BJ (cell line): Measurements from ENCODE around the gene ZCCHC7. TPM values are rescaled to one million over a fixed set of nuclear protein-coding genes. Genes with fewer than 3 reads are reported as not detected.

Experiments used
- CTCF ChIA-PET: fragments of 350-600 bp; formaldehyde crosslinking; extraction: SDS; loops from one replicate; lab custom pipeline; 2021; ENCODE audit warnings: antibody characterized with exemption, inconsistent platforms; lab: Yijun Ruan, JAX
- POLR2A ChIA-PET: fragments of 300-600 bp; sonication (Branson Sonifier 250); formaldehyde crosslinking; extraction: SDS; loops from one replicate; lab custom pipeline; 2021; ENCODE audit warnings: antibody characterized with exemption; lab: Charles Lee
- DNase-seq: peaks from one replicate; pipeline ENCODE4 v3.0.0-alpha.2; 2011; ENCODE audit warnings: low read depth
- H3K27me3 ChIP-seq: 2 replicates; pipeline ENCODE4 v1.6.0; 2011; ENCODE audit warnings: low read length; ENCODE audit not compliant: control insufficient read depth, insufficient read depth
- H3K36me3 ChIP-seq: 2 replicates; pipeline ENCODE4 v1.5.1; 2011; ENCODE audit warnings: low read length; ENCODE audit not compliant: control insufficient read depth, insufficient read depth
- H3K4me3 ChIP-seq: 2 replicates; pipeline ENCODE4 v1.5.1; 2011; ENCODE audit warnings: low read depth, mild to moderate bottlenecking, control low read depth, low read length
- CTCF ChIP-seq: IDR thresholded peaks from 2 replicates; pipeline ENCODE4 v1.5.1; 2011; ENCODE audit warnings: low read depth, mild to moderate bottlenecking, control low read depth, inconsistent platforms, low read length, moderate library complexity; ENCODE audit not compliant: insufficient read depth
- polyA plus RNA-seq: library from polyadenylated mRNA; depleted of rRNA; stranded (reverse); fragments of >200 nt; gene quantifications from 2 replicates; pipeline ENCODE4 v1.2.3, GENCODE V29; 2011

The ZCCHC7 gene
- polyA plus RNA-seq, 1 experiment = 23.2 TPM

GRCh38 chr9:37100327-37100726 is 20.0 kb upstream of the ZCCHC7 start:
- H3K27me3 ChIP-seq = no peaks in the 10 kb centered on the region
- CTCF ChIA-PET = interaction anchor here (0.6 kb wide), 1 partner anchor 502 kb away, joined by 3 read pairs; no protein-coding TSS in a partner anchor
- DNase-seq = no peak
- H3K36me3 ChIP-seq = no peaks in the 10 kb centered on the region
- H3K4me3 ChIP-seq = no peak overlapping the region
- POLR2A ChIA-PET = no interaction called here
- TF ChIP-seq CTCF = no peak

- no peaks in the 10 kb centered on the region for H3K36me3 ChIP-seq
- DNase-seq = no peak
- H3K4me3 ChIP-seq = no peak overlapping the region
- ChIA-PET POLR2A (no interaction called here), CTCF (no interaction called here)
- no peaks in the 10 kb centered on the region for H3K27me3 ChIP-seq
- no peak for TF ChIP-seq CTCF
Measured at GRCh38 chr9:37100741-37101140, 19.6 kb upstream of the ZCCHC7 start.

- CTCF ChIA-PET = no interaction called here
- no peak for TF ChIP-seq CTCF
- H3K27me3 ChIP-seq = peaks cover 2% of the 10 kb centered on the region; the same call in 1 of the 2 replicates
- POLR2A ChIA-PET = no interaction called here
- H3K36me3 ChIP-seq = no peaks in the 10 kb centered on the region
- no peak overlapping the region for H3K4me3 ChIP-seq
- no peak for DNase-seq
Measured at GRCh38 chr9:37102486-37102885, 17.9 kb upstream of the ZCCHC7 start.

GRCh38 chr9:37104183-37104889 is 16.0 kb upstream of the ZCCHC7 start:
- H3K36me3 ChIP-seq = no peaks in the 10 kb centered on the region
- ChIA-PET CTCF (interaction anchor here (1.0 to 2.0 kb wide), 3 partner anchors 15 to 65 kb away, joined by 3 to 5 read pairs (median 4); no protein-coding TSS in a partner anchor), POLR2A (interaction anchor here (0.5 kb wide), 1 partner anchor 16 kb away, joined by 3 read pairs; the partner anchor contains the start of gene ZCCHC7)
- peak; percentile 23 for DNase-seq
- no peak for TF ChIP-seq CTCF
- H3K27me3 ChIP-seq = peaks cover 2% of the 10 kb centered on the region; the same call in 1 of the 2 replicates
- no peak overlapping the region for H3K4me3 ChIP-seq

GRCh38 chr9:37105234-37105633 is 15.1 kb upstream of the ZCCHC7 start:
- no peaks in the 10 kb centered on the region for H3K36me3 ChIP-seq
- ChIA-PET POLR2A (interaction anchor here (0.6 kb wide), 2 partner anchors 15 to 43 kb away, joined by 3 read pairs; partner anchors contain the start of gene ZCCHC7), CTCF (interaction anchor here (0.6 to 2.0 kb wide), 2 partner anchors 9 to 14 kb away, joined by 3 to 5 read pairs; no protein-coding TSS in a partner anchor)
- peaks cover 2% of the 10 kb centered on the region; the same call in 1 of the 2 replicates for H3K27me3 ChIP-seq
- H3K4me3 ChIP-seq = no peak overlapping the region
- peak; percentile 19 for DNase-seq
- no peak for TF ChIP-seq CTCF
